Type B pancreatic cell (in vitro differentiated cells): ENCODE measurements around the gene BST2. TPM values are rescaled to one million over a fixed set of nuclear protein-coding genes. Genes with fewer than 3 reads are reported as not detected.

Source experiments
- DNase-seq: peaks from one replicate; pipeline ENCODE4 v3.0.0; 2021; ENCODE audit warnings: mixed read lengths; ENCODE audit not compliant: unreplicated experiment; ENCODE audit errors: extremely low spot score
- H3K27ac Mint-ChIP-seq: 2 replicates; pipeline ENCODE4 v1.8.0; 2021; ENCODE audit warnings: mild to moderate bottlenecking, mixed read lengths
- H3K27me3 Mint-ChIP-seq: 2 replicates; pipeline ENCODE4 v1.8.0; 2021; ENCODE audit warnings: mixed read lengths
- H3K36me3 Mint-ChIP-seq: 2 replicates; pipeline ENCODE4 v1.8.0; 2021; ENCODE audit warnings: mixed read lengths
- H3K4me1 Mint-ChIP-seq: one replicate; pipeline ENCODE4 v1.8.0; 2021; ENCODE audit warnings: mixed read lengths; ENCODE audit not compliant: unreplicated experiment
- H3K4me3 Mint-ChIP-seq: 2 replicates; pipeline ENCODE4 v1.8.0; 2021; ENCODE audit warnings: mild to moderate bottlenecking, mixed read lengths
- H3K9me3 Mint-ChIP-seq: 2 replicates; pipeline ENCODE4 v1.8.0; 2021; ENCODE audit warnings: mixed read lengths
- CTCF ChIP-seq: fragments of 200-600 bp; sonication (generic); conservative IDR thresholded peaks from 2 replicates; pipeline ENCODE4 v1.5.0; 2021; ENCODE audit warnings: antibody characterized with exemption, mild to moderate bottlenecking
- total RNA-seq: library from RNA; stranded (reverse); gene quantifications from 2 replicates; pipeline ENCODE4 v1.2.1, GENCODE V29; 2021; ENCODE audit warnings: low replicate concordance

Gene BST2
- total RNA-seq, 1 donor from 2014 or later = 2.5 TPM

- DNase-seq = no peak
- no peak for TF ChIP-seq CTCF
- Mint-ChIP-seq H3K9me3 (no peaks in the 10 kb centered on the region), H3K27me3 (peaks cover 4% of the 10 kb centered on the region), H3K27ac (no peak overlapping the region), H3K36me3 (no peaks in the 10 kb centered on the region), H3K4me1 (no peaks in the 10 kb centered on the region), H3K4me3 (no peak overlapping the region)
These were observed 6.4 kb downstream of the BST2 start for GRCh38 chr19:17398902-17399527.

- H3K4me1 Mint-ChIP-seq = peaks cover 9% of the 10 kb centered on the region
- TF ChIP-seq CTCF = peak; percentile 73
- no peak overlapping the region for H3K27ac Mint-ChIP-seq
- no peaks in the 10 kb centered on the region for H3K9me3 Mint-ChIP-seq
- DNase-seq = no peak
- peaks cover 9% of the 10 kb centered on the region for H3K27me3 Mint-ChIP-seq
- no peaks in the 10 kb centered on the region for H3K36me3 Mint-ChIP-seq
- H3K4me3 Mint-ChIP-seq = no peak overlapping the region
These were observed 10.5 kb downstream of the BST2 start for GRCh38 chr19:17394891-17395415.

GRCh38 chr19:17393914-17394313, 11.5 kb downstream of the BST2 start, which contains the start of gene CCDC194:
TSS of gene CCDC194 (minus strand) at chr19:17394196. CDS start at chr19:17394158, 38 bp downstream.
- no peak for DNase-seq
- no peak within 1 kb of the TSS for H3K27ac Mint-ChIP-seq
- H3K36me3 Mint-ChIP-seq = no peaks in the 10 kb centered on the region
- TF ChIP-seq CTCF = no peak
- H3K27me3 Mint-ChIP-seq = peaks cover 18% of the 10 kb centered on the region
- no peaks in the 10 kb centered on the region for H3K9me3 Mint-ChIP-seq
- H3K4me1 Mint-ChIP-seq = peaks cover 9% of the 10 kb centered on the region
- H3K4me3 Mint-ChIP-seq = no peak within 1 kb of the TSS

- TF ChIP-seq CTCF = no peak
- H3K4me1 Mint-ChIP-seq = peaks cover 9% of the 10 kb centered on the region
- H3K27ac Mint-ChIP-seq = no peak overlapping the region
- H3K9me3 Mint-ChIP-seq = no peaks in the 10 kb centered on the region
- DNase-seq = no peak
- no peak overlapping the region for H3K4me3 Mint-ChIP-seq
- H3K27me3 Mint-ChIP-seq = peaks cover 20% of the 10 kb centered on the region
- no peaks in the 10 kb centered on the region for H3K36me3 Mint-ChIP-seq
These were observed 12.4 kb downstream of the BST2 start for GRCh38 chr19:17393002-17393401.

- TF ChIP-seq CTCF = peak; percentile 56
- no peak overlapping the region for H3K27ac Mint-ChIP-seq
- H3K9me3 Mint-ChIP-seq = no peaks in the 10 kb centered on the region
- peaks cover 23% of the 10 kb centered on the region for H3K27me3 Mint-ChIP-seq
- no peaks in the 10 kb centered on the region for H3K36me3 Mint-ChIP-seq
- H3K4me1 Mint-ChIP-seq = peaks cover 9% of the 10 kb centered on the region
- peak overlapping the region; percentile 95 for H3K4me3 Mint-ChIP-seq
- no peak for DNase-seq
These were observed 13.9 kb downstream of the BST2 start for GRCh38 chr19:17391371-17392151.
